HFFc6 (cell line): ENCODE results near the gene ZNF518A. TPM values are rescaled to one million over a fixed set of nuclear protein-coding genes. Genes with fewer than 3 reads are reported as not detected.

Source experiments
- total RNA-seq, 6 experiments: library from RNA; stranded (reverse); fragmentation: NEBNext Ultra II Directional; extraction: Animal tissue kit (Norgen Biotek cat#: 25700); gene quantifications; 2 replicates in 1 of 6; 3 replicates in 5 of 6; pipeline ENCODE4 v1.2.3, GENCODE V29; 2021

The ZNF518A gene
- total RNA-seq, 6 experiments from 2014 or later, result 4.0 to 6.5 (median 5.3) TPM

Other genes with a start within 250 kb of the ZNF518A start
- not detected for gene CC2D2B, start 222.3 kb upstream of the ZNF518A start, total RNA-seq
- gene CCNJ, start 86.7 kb upstream of the ZNF518A start, total RNA-seq, result 1 to 10 TPM; 2.8 to 3.8 (median 3.2) TPM
- not detected for gene BLNK, start 141.3 kb downstream of the ZNF518A start, total RNA-seq
- not detected for gene DNTT, start 174.1 kb downstream of the ZNF518A start, total RNA-seq
- not detected for gene OPALIN, start 228.7 kb downstream of the ZNF518A start, total RNA-seq